MV-4-11 (cell line): ENCODE data around the gene CUL4A.
"Not testable (repeated sequence)": the region's sequence is repeated elsewhere in the genome, so short reads cannot be mapped to it uniquely, and the experiment has no call there.

Source experiments
- DNase-seq: peaks from one replicate; lab custom pipeline; 2025; lab: John Stamatoyannopoulos, UW

Gene CUL4A

GRCh38 chr13:113239986-113240385 lies 30.6 kb downstream of the CUL4A start:
- DNase-seq = no peak

GRCh38 chr13:113241623-113242022 lies 32.2 kb downstream of the CUL4A start:
- DNase-seq = not testable (repeated sequence)

GRCh38 chr13:113243847-113244246 lies 34.4 kb downstream of the CUL4A start:
- no peak for DNase-seq

GRCh38 chr13:113245849-113246796 lies 36.7 kb downstream of the CUL4A start:
- no peak for DNase-seq

- DNase-seq = no peak
These were observed 43.2 kb downstream of the CUL4A start for GRCh38 chr13:113252516-113253095.

GRCh38 chr13:113257908-113258307 lies 48.5 kb downstream of the CUL4A start:
- not testable (repeated sequence) for DNase-seq

- DNase-seq = peak; percentile 88
These were observed 49.1 kb downstream of the CUL4A start for GRCh38 chr13:113258321-113259054.

GRCh38 chr13:113260996-113261395 lies 51.6 kb downstream of the CUL4A start:
- peak; percentile 54 for DNase-seq

- DNase-seq = peak; percentile 31
These were observed 53.6 kb downstream of the CUL4A start for GRCh38 chr13:113263016-113263415.

- DNase-seq = no peak
These were observed 58.4 kb downstream of the CUL4A start for GRCh38 chr13:113267642-113268405.

GRCh38 chr13:113272031-113272430 lies 62.6 kb downstream of the CUL4A start:
- peak; percentile 19 for DNase-seq

GRCh38 chr13:113272701-113273181 lies 63.3 kb downstream of the CUL4A start:
- DNase-seq = peak; percentile 97

- no peak for DNase-seq
These were observed 63.9 kb downstream of the CUL4A start for GRCh38 chr13:113273321-113273720.

- DNase-seq = peak; percentile 70
These were observed 64.6 kb downstream of the CUL4A start for GRCh38 chr13:113273851-113274590.

GRCh38 chr13:113274721-113275120 lies 65.3 kb downstream of the CUL4A start:
- no peak for DNase-seq

GRCh38 chr13:113275387-113275786 lies 66.0 kb downstream of the CUL4A start:
- peak; percentile 58 for DNase-seq

GRCh38 chr13:113280126-113280525 lies 70.7 kb downstream of the CUL4A start:
- no peak for DNase-seq

- no peak for DNase-seq
These were observed 74.5 kb downstream of the CUL4A start for GRCh38 chr13:113283904-113284303.

GRCh38 chr13:113288880-113289279 lies 79.5 kb downstream of the CUL4A start:
- DNase-seq = peak; percentile 19

- no peak for DNase-seq
These were observed 81.7 kb downstream of the CUL4A start for GRCh38 chr13:113291129-113291528.
